GM12891 (cell line): ENCODE data around the gene LRTM1.

ENCODE experiments used
- POLR2A ChIP-seq: IDR thresholded peaks from 2 replicates; pipeline ENCODE4 v1.6.1; 2011; ENCODE audit warnings: low read depth, low read length, control low read depth
- POLR2AphosphoS5 ChIP-seq: IDR thresholded peaks from 2 replicates; pipeline ENCODE4 v1.6.1; 2011; ENCODE audit warnings: low read depth, low read length, control low read depth
- TAF1 ChIP-seq: IDR thresholded peaks from 2 replicates; pipeline ENCODE4 v1.6.1; 2011; ENCODE audit warnings: low read depth, low read length, control low read depth

DNA sequence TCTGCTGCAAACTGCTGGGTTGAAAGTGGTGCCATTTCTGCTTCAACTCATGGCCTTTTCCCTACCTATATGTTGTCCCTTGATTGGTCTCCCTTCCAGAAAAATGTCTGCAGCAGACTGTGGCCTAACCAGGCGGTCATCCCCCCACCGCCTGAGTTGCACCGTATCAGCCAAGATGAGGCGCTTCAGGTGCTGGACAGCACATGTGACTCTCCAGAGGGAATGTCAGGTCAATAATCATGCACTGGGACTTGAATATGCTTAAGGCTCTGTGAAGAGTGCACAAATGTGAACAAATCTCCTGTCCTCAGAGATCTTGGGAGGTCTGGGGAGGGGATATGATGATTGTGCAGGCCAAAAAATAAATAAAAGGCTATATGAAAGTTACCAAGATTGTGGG, 32.2 kb downstream of the LRTM1 start:
- no peak for TF ChIP-seq TAF1
- TF ChIP-seq POLR2AphosphoS5, result no peak
- no peak for TF ChIP-seq POLR2A
